ENCODE data around the gene PTPRJ. TPM values are rescaled to one million over a fixed set of nuclear protein-coding genes. Genes with fewer than 3 reads are reported as not detected.
A peak's percentile ranks its signal among the peaks of the same experiment; 100 is the strongest.

PTPRJ gene
- total and polyA plus RNA-seq, 10 donors = 6.4 to 135 (median 74.6) TPM

- H3K4me1 ChIP-seq = peaks cover 0 to 10% (median 5%) of the 10 kb centered on the region in 6 donors
- H3K27me3 ChIP-seq (replicated peaks in 1 of 7) = no peaks in the 10 kb centered on the region
- TF ChIP-seq CTCF (IDR thresholded peaks at IDR 0.05 in 8 of 11, conservative IDR thresholded peaks at IDR 0.05 in 3 of 11) (peak in 6 of 11 experiments; percentile 24 to 51 (median 40)), POLR2A (IDR thresholded peaks at IDR 0.05) (no peak), POLR2AphosphoS5 (IDR thresholded peaks at IDR 0.05) (no peak)
- H3K9me3 ChIP-seq = peaks cover 0 to 30% (median 25%) of the 10 kb centered on the region in 8 donors
- intact Hi-C loops (cut with DNase I; ENCODE audit: low total_unique reads) = no loop called here
- H3K27ac ChIP-seq = no peak overlapping the region
- peaks cover 0 to 81% (median 15%) of the 10 kb centered on the region in 6 donors for H3K36me3 ChIP-seq
- H3K4me3 ChIP-seq = no peak overlapping the region
- no peak for DNase-seq
These were observed 136.3 kb downstream of the PTPRJ start for GRCh38 chr11:48116437-48117228.

GRCh38 chr11:48122246-48122645 is 141.9 kb downstream of the PTPRJ start:
- H3K4me3 ChIP-seq = no peak overlapping the region
- H3K27ac ChIP-seq = no peak overlapping the region
- DNase-seq = no peak
- intact Hi-C loops (cut with DNase I; ENCODE audit: low total_unique reads) = no loop called here
- peaks cover 3 to 94% (median 52%) of the 10 kb centered on the region in 6 donors for H3K36me3 ChIP-seq
- H3K9me3 ChIP-seq = no peaks in the 10 kb centered on the region
- peaks cover 0 to 5% (median 0%) of the 10 kb centered on the region in 6 donors for H3K4me1 ChIP-seq
- no peaks in the 10 kb centered on the region for H3K27me3 ChIP-seq (replicated peaks in 1 of 7)
- WGBS, 5 donors = 85 to 95% (median 92%) methylated on average over 7 of the region's 7 CpGs
- TF ChIP-seq CTCF (IDR thresholded peaks at IDR 0.05 in 8 of 11, conservative IDR thresholded peaks at IDR 0.05 in 3 of 11) (no peak), POLR2A (IDR thresholded peaks at IDR 0.05) (no peak), POLR2AphosphoS5 (IDR thresholded peaks at IDR 0.05) (no peak)

DNA sequence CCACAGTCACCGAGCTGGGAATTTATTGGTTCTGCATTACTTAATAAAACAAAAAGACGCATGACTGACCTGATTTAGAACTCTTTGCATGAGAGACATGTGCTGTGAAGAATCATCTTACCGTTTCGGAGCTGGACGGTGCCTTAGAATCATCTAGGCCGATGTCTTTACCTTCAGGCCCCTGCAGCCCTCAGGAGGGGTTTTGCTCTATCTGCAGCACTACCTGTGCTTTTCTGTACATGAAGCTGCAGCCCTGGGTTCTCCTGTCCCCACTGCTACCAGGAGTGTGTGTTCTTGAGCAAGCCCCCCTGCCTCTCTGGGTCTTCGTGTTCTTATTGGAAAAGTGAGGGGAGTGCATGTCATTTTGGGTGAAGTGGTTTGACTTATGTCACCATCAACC is 142.3 kb downstream of the PTPRJ start:
- Histone ChIP-seq H3K4me1 (peaks cover 0 to 9% (median 0%) of the 10 kb centered on the region in 6 donors), H3K9me3 (no peaks in the 10 kb centered on the region), H3K27me3 (replicated peaks in 1 of 7) (no peaks in the 10 kb centered on the region), H3K36me3 (peaks cover 3 to 99% (median 56%) of the 10 kb centered on the region in 6 donors), H3K4me3 (no peak overlapping the region), H3K27ac (no peak overlapping the region)
- no peak for DNase-seq
- no peak for TF ChIP-seq CTCF (IDR thresholded peaks at IDR 0.05 in 8 of 11, conservative IDR thresholded peaks at IDR 0.05 in 3 of 11)
- TF ChIP-seq POLR2AphosphoS5 (IDR thresholded peaks at IDR 0.05) = no peak
- no peak for TF ChIP-seq POLR2A (IDR thresholded peaks at IDR 0.05)
- 85 to 97% (median 92%) methylated on average over 7 of the region's 7 CpGs for WGBS, 5 donors
- intact Hi-C loops (cut with DNase I; ENCODE audit: low total_unique reads) = no loop called here

- intact Hi-C loops (cut with DNase I; ENCODE audit: low total_unique reads) = no loop called here
- no peaks in the 10 kb centered on the region for H3K9me3 ChIP-seq
- peaks cover 0 to 12% (median 0%) of the 10 kb centered on the region in 6 donors for H3K4me1 ChIP-seq
- no peak overlapping the region for H3K4me3 ChIP-seq
- no peak for TF ChIP-seq POLR2A (IDR thresholded peaks at IDR 0.05)
- TF ChIP-seq POLR2AphosphoS5 (IDR thresholded peaks at IDR 0.05) = no peak
- no peak for TF ChIP-seq CTCF (IDR thresholded peaks at IDR 0.05 in 8 of 11, conservative IDR thresholded peaks at IDR 0.05 in 3 of 11)
- no peak for DNase-seq
- H3K27me3 ChIP-seq (replicated peaks in 1 of 7) = no peaks in the 10 kb centered on the region
- 90 to 97% (median 93%) methylated on average over 8 of the region's 8 CpGs for WGBS, 5 donors
- H3K27ac ChIP-seq = no peak overlapping the region
- H3K36me3 ChIP-seq = peaks cover 3 to 100% (median 63%) of the 10 kb centered on the region in 6 donors
These were observed 143.0 kb downstream of the PTPRJ start for GRCh38 chr11:48123254-48123875.
